HUES64 (cell line): Measurements from ENCODE around the gene AQP9.

Experiments used
- H3K27ac ChIP-seq: 2 replicates; pipeline ENCODE4 v1.7.0; 2013; ENCODE audit warnings: low read depth, low read length, inconsistent platforms
- H3K27me3 ChIP-seq: 2 replicates; pipeline ENCODE4 v1.6.1; 2013; ENCODE audit warnings: mild to moderate bottlenecking, low read length; ENCODE audit not compliant: insufficient read depth
- H3K36me3 ChIP-seq: 2 replicates; pipeline ENCODE4 v1.6.1; 2013; ENCODE audit warnings: mild to moderate bottlenecking, low read length; ENCODE audit not compliant: insufficient read depth
- H3K4me1 ChIP-seq: 2 replicates; pipeline ENCODE4 v1.6.1; 2013; ENCODE audit warnings: mild to moderate bottlenecking, low read length, moderate library complexity; ENCODE audit not compliant: insufficient read depth
- H3K4me3 ChIP-seq: 2 replicates; pipeline ENCODE4 v1.5.1; 2013; ENCODE audit warnings: mild to moderate bottlenecking, low read length, moderate library complexity
- H3K9ac ChIP-seq: 2 replicates; pipeline ENCODE4 v1.6.1; 2013; ENCODE audit warnings: mild to moderate bottlenecking, low read depth, low read length
- H3K9me3 ChIP-seq: 2 replicates; pipeline ENCODE4 v1.6.1; 2013; ENCODE audit warnings: low read depth, low read length; ENCODE audit not compliant: insufficient read depth
- WGBS: fragments of 150-250, 120-280 bp; methylation state at CpG from one replicate; pipeline ENCODE4 v1.1.7; 2013; ENCODE audit warnings: missing lambda C conversion rate; 5-methylcytosine and 5-hydroxymethylcytosine counted together

The AQP9 gene

DNA sequence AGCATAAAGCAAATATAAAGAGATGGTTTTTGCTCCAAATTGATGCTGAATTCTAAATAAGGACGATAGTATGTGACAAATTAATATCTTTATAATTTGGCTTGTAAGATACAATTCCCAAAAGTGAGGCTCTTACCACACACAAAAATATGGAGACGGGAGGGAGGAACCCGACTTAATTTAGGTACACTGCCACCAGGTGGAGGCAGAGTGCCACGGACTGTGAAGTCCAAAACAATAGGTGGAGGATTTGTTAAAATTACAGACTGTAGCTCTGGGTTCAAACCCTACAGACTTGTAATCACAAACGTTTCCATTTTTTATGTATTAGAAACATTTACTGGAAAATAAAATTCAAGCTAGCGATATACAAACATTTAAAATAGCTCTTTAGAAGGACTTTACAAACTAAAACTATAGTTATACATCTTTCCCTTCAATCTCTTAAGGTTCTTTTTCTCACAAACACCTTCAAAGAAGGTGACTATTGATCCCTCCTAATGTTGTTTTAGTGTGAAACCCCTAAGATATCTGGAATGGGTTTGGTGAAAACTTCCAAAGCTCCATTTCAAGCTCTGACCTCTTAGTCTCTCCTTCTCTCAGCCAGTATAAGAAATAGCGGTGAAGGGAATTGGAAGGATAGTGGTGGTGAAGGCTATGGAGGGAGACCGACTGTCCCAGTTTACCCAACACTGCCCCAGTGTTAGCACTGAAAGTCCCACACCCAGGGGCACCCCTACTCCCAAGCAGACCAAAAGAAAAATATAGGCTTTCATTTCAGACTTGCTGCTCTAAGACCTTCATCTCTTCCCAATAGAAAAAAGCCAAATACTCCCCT is 89.7 kb downstream of the AQP9 start:
- H3K9ac ChIP-seq, result no peak overlapping the region
- no peaks in the 10 kb centered on the region for H3K9me3 ChIP-seq
- H3K27me3 ChIP-seq, result no peaks in the 10 kb centered on the region
- H3K36me3 ChIP-seq, result no peaks in the 10 kb centered on the region
- H3K4me1 ChIP-seq, result peaks cover 34% of the 10 kb centered on the region
- H3K4me3 ChIP-seq, result no peak overlapping the region
- 12% methylated on average over 3 of the region's 8 CpGs for WGBS
- H3K27ac ChIP-seq, result no peak overlapping the region

DNA sequence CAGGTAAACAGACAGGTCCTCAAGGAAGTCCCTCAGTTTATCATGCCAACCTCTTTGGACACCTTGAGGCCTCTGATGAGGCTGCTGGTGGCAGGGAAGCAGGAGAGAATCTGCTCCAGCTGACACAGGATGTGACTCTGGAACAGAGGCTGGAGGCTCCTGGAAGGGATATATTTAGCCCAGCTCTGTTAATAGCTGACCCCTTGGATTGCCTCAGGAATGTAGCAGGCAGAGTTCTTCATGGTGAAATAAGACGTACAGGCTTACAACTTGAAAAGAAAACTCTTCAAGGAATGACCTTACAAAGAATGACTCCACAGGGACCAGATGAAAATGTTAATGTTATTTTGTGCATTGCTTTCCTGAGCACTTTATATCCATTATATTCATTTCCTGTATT is 90.5 kb downstream of the AQP9 start:
- H3K27me3 ChIP-seq, result no peaks in the 10 kb centered on the region
- H3K4me3 ChIP-seq, result peak overlapping the region; percentile 45
- WGBS, result 40% methylated on average over 1 of the region's 1 CpG
- no peak overlapping the region for H3K9ac ChIP-seq
- H3K27ac ChIP-seq, result peak overlapping the region; percentile 77; the same call in 1 of the 2 replicates
- no peaks in the 10 kb centered on the region for H3K36me3 ChIP-seq
- H3K4me1 ChIP-seq, result peaks cover 35% of the 10 kb centered on the region
- H3K9me3 ChIP-seq, result no peaks in the 10 kb centered on the region

DNA sequence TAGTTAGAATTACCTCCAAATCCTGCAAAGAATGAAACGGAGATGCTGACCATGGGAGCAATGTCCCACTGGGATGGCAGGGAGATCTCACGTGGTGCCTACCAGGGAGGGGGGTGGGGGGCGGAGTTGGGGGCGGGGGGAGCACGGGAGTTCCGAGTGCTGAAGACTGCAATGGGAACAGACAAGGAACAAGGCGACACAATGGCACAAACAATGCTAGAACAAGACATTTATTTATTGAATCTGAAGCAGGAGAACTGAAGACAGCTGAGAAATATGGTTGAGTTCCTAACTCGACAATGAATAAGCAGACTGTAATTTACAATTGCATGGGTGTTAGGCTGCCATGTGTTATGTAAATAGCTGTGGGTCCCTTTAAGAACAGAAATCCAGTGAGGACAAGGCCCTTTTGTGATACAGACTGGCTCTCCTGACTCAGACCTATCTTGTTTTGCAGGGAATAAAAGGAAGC is 91.2 kb downstream of the AQP9 start:
- Histone ChIP-seq H3K9ac (peak overlapping the region; percentile 52; the same call in 1 of the 2 replicates), H3K27me3 (no peaks in the 10 kb centered on the region), H3K4me1 (peaks cover 35% of the 10 kb centered on the region), H3K36me3 (no peaks in the 10 kb centered on the region), H3K9me3 (no peaks in the 10 kb centered on the region), H3K4me3 (peak overlapping the region; percentile 45), H3K27ac (peak overlapping the region; percentile 77; the same call in 1 of the 2 replicates)
- WGBS, result under 1% methylated on average over 5 of the region's 8 CpGs

DNA sequence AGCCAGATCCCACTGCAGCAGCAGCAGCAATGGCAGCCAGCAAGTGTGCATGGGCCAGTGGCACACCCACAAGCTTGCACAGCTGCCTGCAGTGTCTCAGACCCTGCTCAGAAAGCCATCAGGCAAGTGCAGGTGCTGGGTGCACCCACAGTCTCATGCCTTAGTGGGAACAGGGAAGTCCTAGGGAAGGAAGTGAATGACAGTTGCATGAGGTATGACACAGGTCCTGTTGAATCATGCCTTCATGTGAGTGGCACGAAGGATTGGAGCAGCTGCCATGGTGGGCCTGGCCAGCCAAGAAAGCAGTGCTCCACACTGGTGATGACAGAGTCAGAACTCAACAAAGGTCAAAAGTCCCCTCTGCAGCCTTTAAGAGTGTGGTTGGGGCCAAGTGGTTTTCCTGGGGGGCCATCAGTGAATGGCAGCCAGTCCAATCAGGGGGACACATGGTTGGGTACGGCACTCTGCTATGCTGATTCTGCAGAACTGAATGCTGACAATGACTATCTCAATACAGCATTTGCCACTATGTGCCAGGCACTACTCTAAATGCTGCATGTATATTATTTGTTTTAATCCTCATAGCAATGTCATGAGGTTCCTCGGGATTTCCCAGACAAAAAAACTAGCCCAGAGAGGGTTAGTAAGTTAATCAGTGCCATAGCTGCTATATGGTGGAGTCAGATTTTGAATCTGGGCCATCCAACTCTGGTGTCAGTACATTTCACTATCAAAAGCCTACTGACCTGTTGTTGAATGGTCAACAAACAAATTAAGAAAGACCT is 94.3 kb downstream of the AQP9 start:
- Histone ChIP-seq H3K9me3 (0 out of 2 replicates have a peak, but pooled peaks cover 2% of the 10 kb centered on the region), H3K9ac (no peak overlapping the region), H3K4me1 (peaks cover 38% of the 10 kb centered on the region), H3K27me3 (no peaks in the 10 kb centered on the region), H3K27ac (no peak overlapping the region), H3K36me3 (no peaks in the 10 kb centered on the region), H3K4me3 (no peak overlapping the region)
- WGBS, result 95% methylated on average over 3 of the region's 3 CpGs

DNA sequence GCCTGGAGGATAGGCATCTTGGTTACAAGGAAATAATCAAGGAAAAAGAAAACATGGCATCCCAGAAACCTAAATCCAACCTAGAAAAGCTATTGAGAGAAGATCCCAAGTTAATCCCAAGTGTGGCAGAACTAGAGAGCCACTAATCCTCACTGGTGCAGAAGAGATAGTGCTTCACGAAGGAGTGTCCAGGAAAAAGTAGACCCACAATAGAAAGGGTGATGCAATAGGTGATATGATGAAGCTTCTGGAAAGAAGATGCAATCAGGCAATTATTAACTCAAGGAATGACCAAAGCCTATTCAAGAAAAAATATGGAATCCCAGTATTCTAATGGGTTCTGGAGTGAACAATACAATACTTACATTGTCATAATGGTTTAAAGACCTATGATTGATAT is 95.2 kb downstream of the AQP9 start:
- 86% methylated on average over 1 of the region's 1 CpG for WGBS

More for the DNA sequence above, 95.2 kb downstream of the AQP9 start:
- no peak overlapping the region for H3K27ac ChIP-seq
- H3K4me1 ChIP-seq, result peaks cover 36% of the 10 kb centered on the region
- no peaks in the 10 kb centered on the region for H3K27me3 ChIP-seq
- no peak overlapping the region for H3K4me3 ChIP-seq
- no peak overlapping the region for H3K9ac ChIP-seq
- H3K9me3 ChIP-seq, result 0 out of 2 replicates have a peak, but pooled peaks cover 2% of the 10 kb centered on the region
- H3K36me3 ChIP-seq, result no peaks in the 10 kb centered on the region
